Left ventricle myocardium inferior (tissue), 1 donor: ENCODE measurements around the gene ALKBH7. TPM values are rescaled to one million over a fixed set of nuclear protein-coding genes. Genes with fewer than 3 reads are reported as not detected.

Experiments used
- DNase-seq: peaks from one replicate; pipeline ENCODE4 v3.0.0-alpha.2; 2020
- H3K27ac ChIP-seq: fragments of 200-600 bp; replicated peaks from 2 replicates; pipeline ENCODE4 v1.8.0; 2021
- H3K27me3 ChIP-seq: fragments of 200-600 bp; 2 replicates; pipeline ENCODE4 v1.8.0; 2021; ENCODE audit warnings: low read depth
- H3K36me3 ChIP-seq: fragments of 200-600 bp; 2 replicates; pipeline ENCODE4 v1.8.0; 2021
- H3K4me1 ChIP-seq: fragments of 200-600 bp; 2 replicates; pipeline ENCODE4 v1.8.0; 2021
- H3K4me3 ChIP-seq: fragments of 200-600 bp; 2 replicates; pipeline ENCODE4 v1.8.0; 2021; ENCODE audit warnings: mild to moderate bottlenecking, moderate library complexity
- H3K9me3 ChIP-seq: fragments of 200-600 bp; replicated peaks from 2 replicates; pipeline ENCODE4 v1.8.0; 2021
- CTCF ChIP-seq: fragments of 200-600 bp; IDR thresholded peaks from 2 replicates; pipeline ENCODE4 v1.8.0; 2021; ENCODE audit warnings: antibody characterized with exemption, mild to moderate bottlenecking, borderline replicate concordance
- intact Hi-C: fragments of 100-400 bp; cut with micrococcal nuclease; formaldehyde crosslinking; loops from one replicate; pipeline ENCODE4 v1.11.0; 2022
- total RNA-seq: library from RNA; stranded (reverse); fragmentation: NEBNext Ultra II Directional; extraction: Animal tissue kit (Norgen Biotek cat#: 25700); gene quantifications from one replicate; pipeline ENCODE4 v1.2.1, GENCODE V29; 2021
- donor health status: DM: no; HTN: yes; CAD: no; lungs with severe emphysema.

Gene ALKBH7
- total RNA-seq, 1 donor from 2014 or later: 142 TPM

- Histone ChIP-seq H3K4me3 (no peak overlapping the region), H3K4me1 (peaks cover 22% of the 10 kb centered on the region), H3K36me3 (peaks cover 44% of the 10 kb centered on the region), H3K27me3 (no peaks in the 10 kb centered on the region), H3K9me3 (peaks cover 7% of the 10 kb centered on the region), H3K27ac (no peak overlapping the region)
- DNase-seq: no peak
- intact Hi-C loops: no loop called here
- TF ChIP-seq CTCF: no peak
Observed at GRCh38 chr19:6376512-6377190, 4.1 kb downstream of the ALKBH7 start.

- no peak overlapping the region for H3K4me3 ChIP-seq
- H3K4me1 ChIP-seq: peaks cover 14% of the 10 kb centered on the region
- no peak overlapping the region for H3K27ac ChIP-seq
- TF ChIP-seq CTCF: no peak
- H3K27me3 ChIP-seq: no peaks in the 10 kb centered on the region
- intact Hi-C loops: no loop called here
- DNase-seq: no peak
- peaks cover 58% of the 10 kb centered on the region for H3K36me3 ChIP-seq
- peaks cover 7% of the 10 kb centered on the region for H3K9me3 ChIP-seq
Observed at GRCh38 chr19:6378041-6378440, 5.4 kb downstream of the ALKBH7 start.

GRCh38 chr19:6378486-6378885 lies 5.9 kb downstream of the ALKBH7 start:
- no peak overlapping the region for H3K4me3 ChIP-seq
- no peak for TF ChIP-seq CTCF
- H3K9me3 ChIP-seq: peaks cover 7% of the 10 kb centered on the region
- H3K36me3 ChIP-seq: peaks cover 62% of the 10 kb centered on the region
- intact Hi-C loops: no loop called here
- peaks cover 13% of the 10 kb centered on the region for H3K4me1 ChIP-seq
- DNase-seq: no peak
- H3K27me3 ChIP-seq: no peaks in the 10 kb centered on the region
- no peak overlapping the region for H3K27ac ChIP-seq

- Histone ChIP-seq H3K36me3 (peaks cover 70% of the 10 kb centered on the region), H3K4me3 (no peak overlapping the region), H3K27me3 (no peaks in the 10 kb centered on the region), H3K9me3 (peaks cover 7% of the 10 kb centered on the region), H3K27ac (no peak overlapping the region), H3K4me1 (peaks cover 4% of the 10 kb centered on the region)
- intact Hi-C loops: no loop called here
- DNase-seq: no peak
- no peak for TF ChIP-seq CTCF
Observed at GRCh38 chr19:6379744-6380143, 7.2 kb downstream of the ALKBH7 start.

GRCh38 chr19:6381030-6381750 lies 8.6 kb downstream of the ALKBH7 start:
- intact Hi-C loops: no loop called here
- H3K4me1 ChIP-seq: peaks cover under 1% of the 10 kb centered on the region
- no peak for DNase-seq
- no peak overlapping the region for H3K4me3 ChIP-seq
- TF ChIP-seq CTCF: no peak
- H3K9me3 ChIP-seq: peaks cover 7% of the 10 kb centered on the region
- H3K27me3 ChIP-seq: no peaks in the 10 kb centered on the region
- H3K36me3 ChIP-seq: peaks cover 77% of the 10 kb centered on the region
- no peak overlapping the region for H3K27ac ChIP-seq
